Measurements from ENCODE around the gene ABHD8.
A peak's percentile ranks its signal among the peaks of the same experiment; 100 is the strongest.

Gene ABHD8

DNA sequence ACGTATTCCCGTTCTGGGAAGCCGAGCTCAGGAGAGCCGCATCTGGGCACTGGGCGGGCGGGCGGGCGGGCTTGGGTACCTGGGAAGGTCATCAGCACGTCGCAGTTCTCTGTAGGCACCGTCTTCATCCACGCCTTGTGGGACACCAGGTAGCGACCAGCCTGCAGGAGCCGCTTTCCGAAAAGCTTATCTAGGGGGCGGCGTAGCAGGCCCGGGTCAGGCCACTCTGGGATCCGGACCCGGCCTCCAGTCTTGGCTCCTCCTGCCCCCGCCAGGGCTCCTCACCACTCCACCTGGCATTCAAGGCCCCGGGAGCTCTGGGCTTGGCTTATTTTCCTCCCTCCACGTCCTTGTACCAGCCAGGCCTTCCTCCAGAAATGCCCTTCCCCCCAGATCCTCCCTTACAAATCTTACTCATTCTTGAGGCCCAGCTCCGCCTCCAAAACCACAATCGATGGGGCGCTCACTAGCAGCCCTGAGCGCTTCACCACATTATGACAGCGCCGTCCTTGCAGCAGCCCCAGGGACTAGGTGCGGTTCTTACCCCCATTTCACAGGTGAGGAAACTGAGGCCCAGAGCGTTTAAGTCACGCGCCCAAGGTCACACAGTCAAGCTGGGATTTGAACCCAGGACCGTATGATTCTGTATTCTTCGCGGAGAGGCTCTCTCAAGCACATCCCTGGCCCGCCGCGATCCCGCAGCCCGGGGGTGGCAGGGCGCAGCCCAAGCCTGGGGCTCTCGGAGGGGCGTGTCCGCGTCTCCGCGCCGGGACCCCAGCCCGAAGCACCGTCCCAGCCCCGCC lies 30.6 kb upstream of the ABHD8 start:
- peak; percentile 91 for DNase-seq

DNA sequence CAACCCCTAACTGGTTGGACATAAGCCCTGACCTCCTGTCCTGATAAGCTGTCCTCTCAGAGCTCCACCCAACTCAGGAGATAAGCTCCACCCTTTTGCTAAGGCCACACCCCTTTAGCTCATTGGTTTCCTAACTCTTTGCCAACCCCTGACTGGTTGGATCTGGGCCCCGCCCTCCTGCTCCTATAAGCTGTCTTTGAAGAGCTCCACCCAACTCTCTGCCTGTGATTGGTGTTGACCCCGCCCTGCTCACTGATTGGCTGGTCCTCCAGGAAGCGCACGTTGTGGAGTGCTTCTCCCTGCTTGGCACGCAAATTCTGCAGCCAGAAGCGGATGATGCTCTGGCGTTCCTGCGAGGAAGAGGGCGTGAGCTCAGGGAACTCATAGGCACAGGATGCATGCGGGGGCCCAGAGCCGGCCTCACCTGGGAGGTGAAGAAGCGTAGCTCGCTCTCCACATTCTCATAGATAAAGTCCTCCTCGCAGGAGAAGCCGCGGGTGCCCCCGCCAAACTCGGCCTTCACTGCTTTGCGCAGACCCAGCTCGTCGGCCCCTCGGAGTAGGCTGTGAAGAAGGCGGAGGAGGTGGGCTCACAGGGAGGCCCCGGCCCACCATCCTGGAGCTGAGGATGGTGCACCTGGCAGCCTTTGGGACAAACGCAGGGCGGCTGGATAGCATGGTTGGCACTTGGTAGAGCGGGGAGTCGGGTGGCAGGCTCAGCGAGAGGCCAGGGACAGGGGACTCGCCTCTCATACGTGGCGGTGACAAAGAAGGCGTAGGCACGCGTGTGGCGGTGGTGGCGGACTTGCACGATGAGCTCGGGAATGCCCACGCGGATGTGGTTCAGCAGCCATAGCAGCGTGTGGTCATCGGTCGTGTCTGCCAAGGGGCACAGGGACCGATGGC lies 29.7 kb upstream of the ABHD8 start:
- DNase-seq: no peak

DNA sequence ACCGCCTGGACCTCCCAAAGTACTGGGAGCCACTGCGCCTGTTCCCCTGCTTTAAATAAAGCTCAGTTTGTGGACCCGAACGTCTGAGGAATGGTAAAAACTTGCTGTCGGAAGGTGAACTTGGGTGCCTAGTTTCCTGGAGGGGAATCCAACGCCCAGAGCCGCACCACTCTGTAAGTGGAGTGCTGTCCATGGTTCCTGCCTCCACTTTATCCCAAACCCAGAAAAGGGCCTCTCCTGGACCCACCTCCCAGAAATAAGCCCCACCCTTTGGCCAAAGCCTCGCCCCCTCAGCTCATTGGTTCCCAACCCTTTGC lies 29.1 kb upstream of the ABHD8 start:
- no peak for DNase-seq

DNA sequence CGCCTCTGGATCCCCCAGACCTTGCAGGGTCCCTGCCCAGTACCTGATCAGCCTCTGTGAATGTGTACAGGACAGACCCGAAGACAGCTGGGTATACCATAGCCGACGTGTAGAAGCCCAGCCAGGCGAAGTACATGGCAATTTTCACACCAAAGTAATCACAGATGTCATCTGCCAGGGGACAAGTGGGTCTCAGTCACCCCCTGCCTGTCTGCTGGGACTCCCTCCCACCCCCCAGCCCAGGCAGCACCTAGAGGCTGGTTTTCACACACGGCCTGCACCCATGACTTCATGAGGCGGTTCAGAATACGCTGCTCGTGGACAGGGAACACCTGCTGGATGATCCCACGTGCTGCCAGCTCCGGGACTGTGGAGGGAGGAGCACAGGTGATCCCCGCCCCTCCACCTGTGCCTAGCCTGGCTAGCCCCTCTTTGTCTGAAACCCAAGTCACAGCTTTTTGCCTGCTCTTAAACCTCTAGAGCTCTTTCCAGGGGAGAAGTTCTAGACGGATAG lies 27.9 kb upstream of the ABHD8 start:
- no peak for DNase-seq

DNA sequence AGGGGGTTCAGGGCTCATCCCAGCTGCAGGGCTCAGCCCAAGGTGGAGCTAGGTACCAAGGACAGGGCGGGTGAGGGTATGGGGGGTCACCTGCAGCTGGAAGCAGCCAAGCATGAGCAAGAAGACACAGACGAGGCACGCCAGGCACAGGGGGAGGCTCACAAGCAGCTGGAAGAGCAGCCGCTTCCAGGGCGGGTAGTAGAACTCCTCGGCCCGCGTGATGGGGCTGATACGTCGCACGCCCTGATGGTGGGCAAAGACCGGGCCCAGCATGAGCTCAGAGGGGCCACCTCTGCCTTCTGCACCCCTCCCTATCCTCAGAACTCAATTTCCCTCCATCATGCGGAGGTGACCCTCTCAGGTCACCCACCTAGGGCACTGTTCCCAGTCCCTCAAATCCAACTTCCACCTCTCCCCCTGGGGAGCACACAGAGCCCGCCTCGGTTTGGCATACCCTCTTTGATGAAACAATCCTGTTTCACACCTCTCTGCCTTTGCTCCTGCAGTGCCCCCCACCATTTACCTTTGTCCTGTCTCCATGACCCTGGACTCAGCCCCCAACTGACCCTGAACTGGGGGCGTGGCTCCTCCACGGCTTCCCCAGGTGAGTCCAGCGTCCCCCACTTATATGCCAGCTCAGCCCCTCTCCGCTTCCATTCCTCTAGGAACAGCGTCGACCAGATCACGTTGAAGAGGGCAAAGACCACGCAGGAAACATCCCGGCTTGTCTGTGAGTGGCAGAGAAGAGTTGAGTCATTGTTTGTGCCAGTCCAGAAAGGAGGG lies 27.2 kb upstream of the ABHD8 start:
- no peak for DNase-seq

DNA sequence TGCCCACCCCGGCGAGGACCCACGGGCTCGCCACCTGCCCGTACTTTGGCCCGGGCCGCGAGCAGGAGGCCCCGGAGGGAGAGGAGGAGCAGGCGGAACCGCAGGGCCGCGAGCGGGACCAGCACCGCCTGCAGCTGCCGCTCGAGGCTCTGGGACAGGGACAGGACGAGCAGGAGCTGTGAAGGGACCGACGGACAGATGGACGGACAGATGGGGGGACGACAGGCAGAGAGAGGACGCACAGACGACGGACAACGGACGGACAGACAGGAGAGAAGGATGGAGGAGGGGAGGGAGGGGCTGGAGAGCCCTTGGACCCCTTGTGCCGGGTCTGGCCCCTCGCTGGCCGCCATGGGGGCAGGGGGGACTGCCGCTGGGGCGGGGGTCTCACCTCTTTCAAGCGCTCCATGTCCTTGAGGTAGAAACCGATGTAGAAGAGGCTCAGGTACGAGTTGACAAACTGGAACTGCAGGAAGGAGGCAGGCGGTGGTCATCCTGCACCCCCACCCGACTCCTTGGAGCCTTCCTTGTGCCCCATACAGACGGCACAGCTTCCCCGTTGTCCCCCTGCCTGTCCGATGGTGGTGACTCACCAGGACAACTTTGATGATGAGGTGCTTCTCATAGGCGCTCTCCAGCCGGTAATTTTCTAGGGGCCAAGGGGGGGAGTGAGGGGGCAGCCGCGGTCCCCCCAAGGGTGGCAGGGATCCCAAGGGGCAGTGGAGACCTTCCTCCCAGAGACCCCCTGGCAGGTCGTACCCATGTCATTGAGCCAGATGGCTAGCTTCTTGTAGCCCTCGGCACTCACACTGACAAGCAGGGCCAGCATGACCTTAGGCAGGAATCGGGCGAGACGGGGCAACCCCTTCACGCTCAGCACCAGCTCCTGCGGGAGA lies 26.4 kb upstream of the ABHD8 start:
- no peak for DNase-seq

DNA sequence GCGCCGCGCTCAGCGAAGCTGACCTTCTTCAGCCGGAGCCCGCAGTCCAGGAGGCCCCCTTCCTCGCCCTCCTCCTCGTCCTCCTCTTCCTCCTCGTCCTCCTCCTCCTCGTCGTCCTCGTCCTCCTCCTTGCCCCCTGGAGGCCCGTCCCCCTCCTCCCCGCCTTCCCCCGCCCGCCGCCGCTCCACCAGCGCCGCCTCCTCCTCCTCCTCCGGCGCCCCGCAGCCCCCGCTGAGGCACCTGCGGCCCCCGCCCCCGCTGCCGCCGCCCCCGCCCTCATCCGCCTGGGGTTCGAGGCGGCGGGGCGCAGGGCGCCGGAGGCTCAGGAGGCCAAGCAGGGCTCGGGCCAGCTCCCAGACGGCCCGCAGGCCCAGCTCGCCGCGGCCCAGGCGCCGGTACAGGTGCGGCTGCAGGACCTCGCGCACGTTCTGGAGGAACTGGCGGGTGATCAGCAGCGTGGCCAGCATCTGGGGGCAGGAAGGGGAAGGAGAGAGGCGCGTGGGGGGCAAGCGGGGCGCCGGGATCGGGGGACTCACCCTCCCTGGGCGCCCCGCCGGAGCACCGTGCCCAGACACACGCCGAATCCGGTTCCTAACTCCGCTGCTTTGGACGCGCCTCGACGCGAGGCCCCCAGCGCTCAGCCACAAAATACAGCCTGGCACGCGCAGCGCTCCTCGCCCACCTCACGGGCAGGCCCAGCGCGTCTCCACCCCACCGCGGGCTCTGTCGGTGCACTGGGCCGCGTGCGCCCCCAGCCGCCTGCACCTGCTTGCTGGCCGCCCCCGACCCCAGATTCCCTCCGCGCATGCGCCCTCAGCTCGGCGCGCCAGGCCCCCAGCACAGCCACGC lies 25.5 kb upstream of the ABHD8 start:
- peak; percentile 79 for DNase-seq

DNA sequence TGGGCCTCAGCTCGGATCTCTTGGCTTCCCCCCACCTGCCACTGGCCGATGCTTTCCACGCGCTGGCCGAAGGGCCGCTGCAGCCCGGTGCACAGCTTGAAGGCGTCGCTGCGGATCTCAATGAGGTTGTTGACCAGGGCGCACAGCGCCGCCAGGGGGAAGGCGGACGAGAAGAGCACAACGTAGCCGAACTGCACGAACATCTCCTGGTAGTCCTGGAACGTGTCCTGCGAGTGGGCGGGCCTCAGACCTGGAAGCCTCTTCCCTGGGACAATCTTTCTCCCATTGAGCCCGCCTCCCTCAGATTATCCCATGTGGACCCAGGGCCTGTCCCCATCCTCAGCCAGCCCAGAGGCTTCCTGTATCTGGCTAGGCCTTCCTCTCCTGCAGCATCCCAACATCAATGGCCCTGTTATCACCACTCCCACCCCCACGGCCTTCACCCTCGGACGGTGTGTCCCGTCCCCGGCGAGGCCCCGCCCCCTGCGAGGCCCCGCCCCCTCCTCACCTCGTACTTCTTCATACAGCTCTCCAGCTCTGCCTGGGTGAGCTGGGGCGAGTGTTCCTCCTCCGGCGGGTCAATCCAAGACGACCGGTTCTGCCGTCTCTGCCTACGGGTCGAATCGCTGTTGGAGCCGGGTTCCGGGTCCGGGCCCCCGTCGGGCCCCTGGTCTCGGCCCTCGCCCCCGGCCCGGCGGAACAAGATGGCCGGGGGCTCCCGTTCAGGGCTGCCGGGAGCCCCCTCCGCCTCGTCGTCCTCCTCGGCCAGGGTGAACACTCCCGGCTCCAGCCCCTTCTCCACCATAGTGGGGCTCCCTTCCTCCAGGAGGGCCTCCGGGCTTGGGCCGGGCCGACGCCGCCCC lies 24.7 kb upstream of the ABHD8 start:
- DNase-seq: peak; percentile 82

DNA sequence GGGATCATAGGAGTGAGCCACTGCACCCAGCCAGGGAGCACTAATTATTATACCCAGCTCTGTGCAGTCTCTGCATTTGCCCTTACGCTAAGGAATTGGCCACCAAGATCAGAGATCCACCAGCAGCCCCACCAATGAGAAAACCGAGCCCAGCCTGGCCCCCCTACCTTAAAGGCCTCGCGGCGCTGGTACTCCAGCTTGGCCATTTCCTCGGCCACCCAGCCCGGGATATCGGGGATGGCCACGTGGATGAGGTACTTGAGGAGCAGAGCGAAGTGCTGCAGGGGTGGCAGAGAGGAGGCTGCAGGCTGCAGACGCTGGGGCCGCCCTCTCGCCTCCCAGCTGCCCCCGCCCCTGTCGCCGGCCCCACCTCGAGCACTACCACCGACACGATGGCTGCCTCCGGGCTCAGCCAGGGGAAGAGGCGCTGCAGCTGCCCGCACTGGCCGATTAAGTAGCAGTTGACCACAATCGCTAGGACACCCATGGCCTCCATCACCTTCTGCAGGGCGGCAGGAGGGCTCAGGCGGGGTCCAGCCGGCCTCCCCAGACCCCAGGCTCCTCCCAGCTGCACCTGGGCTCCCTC lies 23.9 kb upstream of the ABHD8 start:
- no peak for DNase-seq

DNA sequence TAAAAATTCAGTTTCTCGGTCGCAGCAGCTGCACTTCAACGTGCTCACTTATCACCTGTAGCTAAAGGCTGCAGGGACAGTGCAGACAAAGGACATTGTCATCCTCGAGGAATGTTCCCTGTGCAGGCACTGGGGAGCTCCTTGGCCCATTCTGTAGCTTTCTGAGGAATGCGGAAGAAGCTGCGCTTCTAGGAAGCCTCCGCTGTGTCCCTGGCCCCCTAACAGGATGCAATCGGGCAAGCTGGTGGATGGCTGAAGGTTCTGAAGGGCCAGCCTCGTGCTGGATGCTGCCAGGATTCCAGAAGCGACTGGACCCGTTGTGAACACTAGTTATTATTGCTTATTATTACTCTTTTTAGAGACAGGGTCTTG lies 23.4 kb upstream of the ABHD8 start:
- DNase-seq: no peak

DNA sequence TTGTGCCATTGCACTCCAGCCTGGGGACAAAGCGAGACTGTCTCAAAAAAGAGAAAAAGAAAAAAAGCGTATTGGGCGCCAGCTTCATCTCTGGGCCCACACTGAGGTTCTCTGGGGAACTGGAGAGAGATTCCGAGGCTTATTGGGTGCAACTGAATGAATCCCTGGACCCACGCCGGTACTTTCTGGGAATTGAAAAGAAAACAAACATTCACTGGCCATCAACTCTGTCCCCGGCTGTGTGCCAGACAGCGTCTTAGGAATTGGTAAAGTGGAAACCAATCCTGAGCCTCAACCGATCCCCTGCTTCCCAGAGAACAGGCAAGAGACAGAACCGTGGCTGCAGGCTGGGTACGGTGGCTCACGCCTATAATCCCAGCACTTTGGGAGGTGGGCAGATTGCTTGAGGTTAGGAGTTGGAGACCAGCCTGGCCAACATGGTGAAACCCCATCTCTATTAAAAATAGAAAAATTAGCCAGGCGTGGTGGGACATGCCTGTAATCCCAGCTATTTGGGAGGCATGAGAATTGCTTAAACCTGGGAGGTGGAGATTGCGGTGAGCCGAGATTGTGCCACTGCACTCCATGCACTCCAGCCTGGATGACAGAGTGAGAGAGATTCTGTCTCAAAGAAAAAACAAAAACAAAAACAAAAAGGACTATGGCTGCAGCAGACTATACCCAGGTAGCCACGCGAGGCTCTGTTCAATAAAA lies 22.8 kb upstream of the ABHD8 start:
- DNase-seq: no peak

DNA sequence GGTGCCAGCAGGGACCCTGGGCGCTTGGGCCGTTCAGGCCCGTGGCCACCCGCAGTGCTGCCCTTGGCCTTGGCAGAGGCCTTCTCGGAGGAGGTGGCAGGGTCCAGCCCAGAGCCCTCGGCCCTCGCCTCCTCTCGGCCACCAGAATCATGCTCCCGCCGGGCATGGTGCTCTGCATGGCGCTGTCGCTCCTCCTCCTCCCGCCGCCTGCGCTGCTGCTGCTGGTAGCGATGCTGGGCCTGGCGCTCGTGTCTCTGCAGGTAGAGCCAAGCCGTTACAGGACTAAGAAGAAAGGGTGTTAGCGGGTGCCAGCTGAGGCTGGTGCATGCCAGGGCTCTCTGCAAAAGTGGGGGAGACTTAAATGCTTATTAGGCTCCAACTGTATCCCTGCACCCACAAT lies 21.9 kb upstream of the ABHD8 start:
- DNase-seq: no peak

DNA sequence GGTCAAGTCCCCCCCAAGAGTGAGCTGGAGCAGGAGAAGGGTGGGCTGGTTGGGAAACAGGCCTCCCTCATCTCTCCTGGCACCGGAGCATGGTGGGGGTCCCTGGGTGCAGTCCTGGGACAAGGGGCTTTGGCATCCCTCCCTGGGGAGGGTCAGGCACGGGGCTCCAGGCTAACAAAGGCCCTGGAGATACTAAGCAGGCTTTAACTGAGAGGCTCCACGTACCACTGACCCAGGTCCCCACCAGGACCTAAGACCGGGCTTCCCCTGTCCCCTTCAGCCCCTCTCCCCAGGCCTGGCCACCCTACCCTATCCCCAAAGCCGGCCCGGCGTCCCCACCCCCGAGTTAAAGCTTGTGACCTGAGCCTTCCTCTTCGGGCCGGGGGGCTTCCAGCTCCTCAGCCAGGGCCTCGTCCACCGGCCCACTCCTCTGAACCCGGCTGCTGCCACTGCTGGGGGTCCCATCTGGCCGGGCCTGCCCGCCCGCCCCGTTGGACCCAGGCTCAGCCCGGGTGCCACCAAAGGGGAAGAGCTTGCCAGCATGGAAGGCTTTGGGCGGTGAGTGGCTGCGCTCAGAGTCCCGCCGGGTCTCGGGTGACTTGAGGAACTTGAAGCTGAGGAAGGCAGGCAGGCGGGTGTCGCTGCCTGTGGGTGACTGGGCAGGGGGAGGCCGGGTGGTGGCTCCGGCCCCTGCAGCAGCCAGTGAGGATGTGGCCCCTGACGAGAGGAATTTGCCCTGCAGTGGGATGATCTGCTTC lies 21.3 kb upstream of the ABHD8 start:
- DNase-seq: no peak

DNA sequence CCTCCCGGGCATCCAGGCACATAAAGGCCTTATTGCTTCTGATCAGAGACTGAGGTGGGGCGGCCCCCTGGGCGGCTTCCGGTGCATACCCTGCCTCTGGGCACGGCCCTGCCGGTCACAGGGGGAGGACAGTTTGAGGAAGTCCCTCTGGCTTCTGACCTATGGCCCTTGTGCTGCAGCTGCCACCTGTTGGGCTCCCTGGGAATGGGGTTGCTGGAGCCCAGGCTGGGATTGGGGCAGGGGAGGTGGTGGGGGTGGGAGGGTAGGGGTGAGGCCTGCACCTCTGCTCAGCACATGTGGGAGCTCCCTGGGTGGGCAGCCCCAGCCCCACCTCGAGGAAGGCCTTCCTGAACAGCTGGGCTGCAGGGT lies 20.7 kb upstream of the ABHD8 start:
- no peak for DNase-seq

DNA sequence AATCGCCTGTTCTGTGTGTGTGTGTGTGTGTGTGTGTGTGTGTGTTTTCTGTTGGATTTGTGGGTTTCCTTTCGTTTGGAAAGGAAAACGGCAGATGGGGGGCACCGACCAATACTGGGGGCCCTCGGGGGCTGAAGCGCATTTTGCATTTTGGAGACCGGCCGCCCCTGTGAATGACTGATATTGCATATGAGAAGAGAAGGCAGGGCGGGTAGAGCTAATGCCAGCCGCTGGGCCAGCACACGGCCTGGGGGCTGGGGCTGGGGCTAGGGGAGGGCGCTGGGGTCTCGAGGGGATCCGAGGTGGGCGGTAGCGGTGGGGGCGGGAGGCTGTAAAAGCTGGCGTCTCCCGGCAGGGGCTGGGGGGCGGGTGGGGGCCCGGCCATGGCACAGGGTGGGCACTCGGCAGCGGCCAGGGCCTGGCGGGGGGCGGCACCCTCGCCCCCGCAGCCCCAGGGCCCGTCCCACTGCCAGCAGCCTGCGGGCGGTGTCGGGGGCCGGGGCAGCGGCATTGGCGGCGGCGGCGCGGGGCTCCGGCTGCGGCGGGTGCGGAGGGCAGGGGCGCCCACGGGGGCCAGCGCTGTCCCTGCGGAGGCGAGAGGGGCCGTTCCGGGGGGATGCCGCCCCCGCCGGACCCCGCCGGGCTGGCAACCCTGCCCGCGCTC lies 20.2 kb upstream of the ABHD8 start:
- no peak for DNase-seq

DNA sequence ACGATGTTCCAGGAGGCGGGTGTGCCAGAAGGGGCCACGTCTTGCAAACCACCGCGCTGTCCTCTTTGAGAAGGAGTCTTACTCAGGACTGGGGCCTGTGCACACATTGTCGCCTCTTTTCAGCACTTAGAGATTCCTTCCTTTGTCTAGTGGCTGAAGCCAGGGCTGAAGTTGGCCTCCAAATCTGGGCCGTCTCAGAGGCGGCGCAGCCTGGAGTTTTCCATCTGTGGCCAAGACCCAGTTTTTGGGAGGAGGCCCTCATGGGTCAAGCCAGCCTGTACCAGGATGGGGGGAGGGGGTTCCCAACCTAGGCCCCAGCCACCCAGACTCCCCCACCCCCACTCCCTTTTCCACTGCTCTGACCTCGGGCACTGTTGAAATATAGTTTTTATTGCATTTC lies 19.6 kb upstream of the ABHD8 start:
- DNase-seq: no peak

DNA sequence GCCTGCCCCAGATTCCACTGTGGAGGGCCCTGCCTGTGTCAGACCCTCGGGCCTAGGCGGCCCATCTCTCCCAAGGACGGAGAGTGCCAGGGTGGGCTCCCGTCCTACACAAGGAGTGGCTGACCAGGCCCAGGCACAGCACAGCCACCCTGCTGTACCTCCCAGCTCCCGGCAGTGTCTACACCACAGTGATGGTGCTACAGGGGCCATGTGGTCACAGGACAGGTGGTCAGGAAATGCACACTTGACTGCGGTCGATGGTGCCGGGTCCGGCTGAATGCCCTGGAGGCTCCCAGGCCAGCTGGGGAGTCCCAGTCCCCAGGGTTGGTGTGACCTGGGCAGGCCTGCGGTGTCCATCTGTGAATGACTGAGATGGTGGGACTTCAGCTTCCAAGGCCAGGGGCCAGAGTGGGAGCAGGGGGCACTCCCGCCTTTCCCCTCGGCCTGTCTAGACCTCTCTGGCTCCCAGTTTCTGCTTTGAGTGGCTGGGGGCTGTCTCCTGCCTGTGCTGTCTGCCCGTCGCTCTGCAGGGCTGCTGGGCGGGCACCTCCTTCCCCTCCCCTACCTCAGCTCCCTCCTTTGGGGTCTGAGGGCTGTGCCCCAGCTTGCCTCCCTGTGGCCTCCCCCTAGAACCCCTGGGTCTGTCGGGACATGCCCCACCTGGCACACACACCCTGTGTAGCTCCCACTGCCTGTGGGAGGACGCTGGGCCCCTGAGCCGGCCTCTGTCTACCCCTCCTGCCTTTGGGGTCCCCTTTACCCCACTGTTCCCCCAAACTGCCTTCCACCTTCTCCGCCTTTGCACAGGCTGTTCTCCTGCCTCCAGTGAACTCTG lies 18.6 kb upstream of the ABHD8 start:
- DNase-seq: no peak
